ENCODE measurements around the gene TMEM163. TPM values are rescaled to one million over a fixed set of nuclear protein-coding genes. Genes with fewer than 3 reads are reported as not detected.

The TMEM163 gene
- total and polyA plus RNA-seq, 2 donors (not counting 3 experiments of a cell fraction or from before 2014, with no cell fraction given), result 1.0 to 2.8 TPM

DNA sequence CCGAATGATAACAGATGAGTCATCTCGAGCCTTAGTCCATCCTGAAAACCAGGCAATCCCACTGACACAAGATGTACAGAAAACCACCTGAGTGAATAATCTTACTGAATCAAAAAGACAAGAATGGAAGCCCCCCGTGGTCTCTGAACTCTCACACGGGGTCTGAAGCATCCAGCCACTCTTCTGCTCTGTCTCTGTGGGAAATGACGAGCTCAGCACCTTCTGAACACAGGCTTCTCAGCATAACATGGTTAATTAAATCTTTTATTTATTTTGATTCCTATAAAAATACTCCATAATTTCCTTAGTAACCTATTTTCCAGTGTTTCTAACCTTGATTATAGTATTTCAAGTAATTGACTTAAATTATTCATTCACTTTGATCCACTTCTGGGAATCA lies 203.7 kb downstream of the TMEM163 start:
- Histone ChIP-seq H3K9ac (replicated peaks; ENCODE audit: extremely low read depth, insufficient read depth, low read length) (no peak overlapping the region), H4K20me1 (replicated peaks; ENCODE audit: control insufficient read depth, extremely low read depth, insufficient read depth, low read length) (no peaks in the 10 kb centered on the region), H3K27ac (ENCODE audit: insufficient read depth, low read depth, low read length) (no peak overlapping the region), H3K27me3 (ENCODE audit: control insufficient read depth in 2 of 2, insufficient read depth in 2 of 2, low read length in 2 of 2) (no peaks in the 10 kb centered on the region), H3K4me2 (ENCODE audit: insufficient read depth, low read length) (no peak overlapping the region), H3K9me3 (replicated peaks; ENCODE audit: control insufficient read depth, insufficient read depth, low read length) (no peaks in the 10 kb centered on the region), H2AFZ (ENCODE audit: low read depth, low read length) (no peak overlapping the region), H3K9me1 (replicated peaks; ENCODE audit: control insufficient read depth, extremely low read depth, insufficient read depth, low read length) (no peaks in the 10 kb centered on the region), H3K4me1 (ENCODE audit: control insufficient read depth, extremely low read depth, insufficient read depth, low read length) (no peaks in the 10 kb centered on the region), H3K36me3 (ENCODE audit: control insufficient read depth in 2 of 2, extremely low read depth in 1 of 2, insufficient read depth in 2 of 2, low read length in 2 of 2) (no peaks in the 10 kb centered on the region), H3K4me3 (replicated peaks in 1 of 3; ENCODE audit: insufficient read depth in 1 of 3, low read depth in 1 of 3, low read length in 3 of 3) (no peak overlapping the region), H3K79me2 (ENCODE audit: control insufficient read depth, insufficient read depth, low read length) (no peaks in the 10 kb centered on the region)
- ChIA-PET CTCF (interaction anchor here (0.6 to 1.3 kb wide), 2 partner anchors 143 to 350 kb away, joined by 3 read pairs; no protein-coding TSS in a partner anchor), POLR2A (no interaction called here)
- intact Hi-C loops (cut with micrococcal nuclease) (no loop called here), dilution Hi-C loops (cut with MboI; ENCODE audit: extremely low pct_ligation_motif_present, low sequenced_read_pairs) (no loop called here)
- no peak for FAIRE-seq
- TF ChIP-seq MYC (IDR thresholded peaks at IDR 0.05; ENCODE audit: low read depth, low read length) (no peak), EZH2 (IDR thresholded peaks at IDR 0.05; ENCODE audit: borderline replicate concordance, low read depth, low read length, severe bottlenecking) (no peak), FOS (IDR thresholded peaks at IDR 0.05; ENCODE audit: borderline replicate concordance, insufficient read depth, low read length) (no peak), POLR2A (IDR thresholded peaks at IDR 0.05; ENCODE audit: low read depth, low read length) (no peak), JUN (IDR thresholded peaks at IDR 0.05; ENCODE audit: borderline replicate concordance, insufficient read depth, insufficient read length, low read depth) (no peak), GATA2 (IDR thresholded peaks at IDR 0.05; ENCODE audit: insufficient read depth, insufficient read length, low read depth, low read length) (no peak), POLR2AphosphoS5 (IDR thresholded peaks at IDR 0.05; ENCODE audit: insufficient read depth, low read depth, low read length) (no peak)
- TF ChIP-seq, protein P1, sequence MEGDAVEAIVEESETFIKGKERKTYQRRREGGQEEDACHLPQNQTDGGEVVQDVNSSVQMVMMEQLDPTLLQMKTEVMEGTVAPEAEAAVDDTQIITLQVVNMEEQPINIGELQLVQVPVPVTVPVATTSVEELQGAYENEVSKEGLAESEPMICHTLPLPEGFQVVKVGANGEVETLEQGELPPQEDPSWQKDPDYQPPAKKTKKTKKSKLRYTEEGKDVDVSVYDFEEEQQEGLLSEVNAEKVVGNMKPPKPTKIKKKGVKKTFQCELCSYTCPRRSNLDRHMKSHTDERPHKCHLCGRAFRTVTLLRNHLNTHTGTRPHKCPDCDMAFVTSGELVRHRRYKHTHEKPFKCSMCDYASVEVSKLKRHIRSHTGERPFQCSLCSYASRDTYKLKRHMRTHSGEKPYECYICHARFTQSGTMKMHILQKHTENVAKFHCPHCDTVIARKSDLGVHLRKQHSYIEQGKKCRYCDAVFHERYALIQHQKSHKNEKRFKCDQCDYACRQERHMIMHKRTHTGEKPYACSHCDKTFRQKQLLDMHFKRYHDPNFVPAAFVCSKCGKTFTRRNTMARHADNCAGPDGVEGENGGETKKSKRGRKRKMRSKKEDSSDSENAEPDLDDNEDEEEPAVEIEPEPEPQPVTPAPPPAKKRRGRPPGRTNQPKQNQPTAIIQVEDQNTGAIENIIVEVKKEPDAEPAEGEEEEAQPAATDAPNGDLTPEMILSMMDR (IDR thresholded peaks at IDR 0.05; ENCODE audit: extremely low read depth in 1 of 2, insufficient read depth in 1 of 2, low read depth in 1 of 2, low read length in 2 of 2), result no peak
- TF ChIP-seq, protein P2, sequence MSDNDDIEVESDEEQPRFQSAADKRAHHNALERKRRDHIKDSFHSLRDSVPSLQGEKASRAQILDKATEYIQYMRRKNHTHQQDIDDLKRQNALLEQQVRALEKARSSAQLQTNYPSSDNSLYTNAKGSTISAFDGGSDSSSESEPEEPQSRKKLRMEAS (IDR thresholded peaks at IDR 0.05; ENCODE audit: insufficient read depth, insufficient read length), result no peak
- DNase-seq (ENCODE audit: low read depth, low spot score), result no peak
- no TSS peak for BruUV-seq (replicated peaks)
